ENCODE results near the gene RADIL. TPM values are rescaled to one million over a fixed set of nuclear protein-coding genes. Genes with fewer than 3 reads are reported as not detected.

RADIL gene
- total RNA-seq, 4 donors from 2014 or later = 23.2 to 31.0 (median 27.1) TPM

DNA sequence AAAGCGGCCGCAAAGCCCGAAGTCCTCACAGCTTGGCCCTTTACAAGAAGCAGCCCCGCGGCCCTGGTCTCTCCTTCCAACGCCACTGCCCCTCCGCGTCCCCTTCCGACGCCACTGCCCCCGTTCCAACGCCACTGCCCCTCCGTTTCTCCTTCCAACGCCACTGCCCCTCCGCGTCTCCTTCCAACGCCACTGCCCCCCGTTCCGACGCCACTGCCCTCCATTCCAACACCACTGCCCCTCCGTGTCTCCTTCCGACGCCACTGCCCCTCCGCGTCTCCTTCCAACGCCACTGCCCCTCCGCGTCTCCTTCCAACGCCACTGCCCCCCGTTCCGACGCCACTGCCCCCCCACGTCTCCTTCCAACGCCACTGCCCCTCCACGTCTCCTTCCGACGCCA is 75.0 kb downstream of the RADIL start:
- TF ChIP-seq CTCF (IDR thresholded peaks at IDR 0.05) = no peak
- TF ChIP-seq POLR2A (IDR thresholded peaks at IDR 0.05) = no peak
- no peak for TF ChIP-seq EP300 (IDR thresholded peaks at IDR 0.05)
- Histone ChIP-seq H3K4me3 (no peak overlapping the region), H3K36me3 (peaks cover 0 to 63% (median 0%) of the 10 kb centered on the region in 3 donors), H3K9me3 (no peaks in the 10 kb centered on the region), H3K27ac (peak overlapping the region in 3 of 4 donors; percentile 40 to 81 (median 67)), H3K4me1 (peaks cover 0 to 25% (median 2%) of the 10 kb centered on the region in 4 donors), H3K27me3 (no peaks in the 10 kb centered on the region)
- 71 to 72% methylated on average over 36 to 37 of the region's 37 CpGs for WGBS, 2 donors
- DNase-seq (ENCODE audit: low spot score in 2 of 2) = no peak

GRCh38 chr7:4808026-4808425 is 75.5 kb downstream of the RADIL start:
- H3K4me1 ChIP-seq = peaks cover 0 to 25% (median 2%) of the 10 kb centered on the region in 4 donors
- peaks cover 0 to 61% (median 0%) of the 10 kb centered on the region in 3 donors for H3K36me3 ChIP-seq
- 22 to 40% methylated on average over 5 of the region's 5 CpGs for WGBS, 2 donors
- no peak for TF ChIP-seq EP300 (IDR thresholded peaks at IDR 0.05)
- no peak for TF ChIP-seq CTCF (IDR thresholded peaks at IDR 0.05)
- no peak for TF ChIP-seq POLR2A (IDR thresholded peaks at IDR 0.05)
- no peak for DNase-seq (ENCODE audit: low spot score in 2 of 2)
- H3K4me3 ChIP-seq = no peak overlapping the region
- peak overlapping the region; percentile 10 to 81 (median 54) for H3K27ac ChIP-seq
- H3K27me3 ChIP-seq = no peaks in the 10 kb centered on the region
- H3K9me3 ChIP-seq = no peaks in the 10 kb centered on the region

GRCh38 chr7:4807598-4808016 is 75.9 kb downstream of the RADIL start:
- DNase-seq (ENCODE audit: low spot score in 2 of 2) = no peak
- H3K27me3 ChIP-seq = no peaks in the 10 kb centered on the region
- WGBS, 2 donors = 10 to 12% methylated on average over 5 of the region's 5 CpGs
- H3K36me3 ChIP-seq = peaks cover 0 to 57% (median 0%) of the 10 kb centered on the region in 3 donors
- peak overlapping the region; percentile 10 to 81 (median 50) for H3K27ac ChIP-seq
- H3K4me3 ChIP-seq = no peak overlapping the region
- H3K4me1 ChIP-seq = peaks cover 0 to 25% (median 2%) of the 10 kb centered on the region in 4 donors
- H3K9me3 ChIP-seq = no peaks in the 10 kb centered on the region
- TF ChIP-seq POLR2A (IDR thresholded peaks at IDR 0.05) (no peak), CTCF (IDR thresholded peaks at IDR 0.05) (no peak), EP300 (IDR thresholded peaks at IDR 0.05) (no peak)

- Histone ChIP-seq H3K4me3 (no peak overlapping the region), H3K27ac (peak overlapping the region in 3 of 4 donors; percentile 34 to 81 (median 67)), H3K4me1 (peaks cover 0 to 25% (median 2%) of the 10 kb centered on the region in 4 donors), H3K9me3 (no peaks in the 10 kb centered on the region), H3K36me3 (peaks cover 0 to 55% (median 0%) of the 10 kb centered on the region in 3 donors), H3K27me3 (no peaks in the 10 kb centered on the region)
- DNase-seq (ENCODE audit: low spot score in 2 of 2) = no peak
- TF ChIP-seq CTCF (IDR thresholded peaks at IDR 0.05) (no peak), EP300 (IDR thresholded peaks at IDR 0.05) (no peak), POLR2A (IDR thresholded peaks at IDR 0.05) (no peak)
- WGBS, 2 donors = 49 to 56% methylated on average over 17 of the region's 17 CpGs
Measured at GRCh38 chr7:4806983-4807597, 76.4 kb downstream of the RADIL start.

DNA sequence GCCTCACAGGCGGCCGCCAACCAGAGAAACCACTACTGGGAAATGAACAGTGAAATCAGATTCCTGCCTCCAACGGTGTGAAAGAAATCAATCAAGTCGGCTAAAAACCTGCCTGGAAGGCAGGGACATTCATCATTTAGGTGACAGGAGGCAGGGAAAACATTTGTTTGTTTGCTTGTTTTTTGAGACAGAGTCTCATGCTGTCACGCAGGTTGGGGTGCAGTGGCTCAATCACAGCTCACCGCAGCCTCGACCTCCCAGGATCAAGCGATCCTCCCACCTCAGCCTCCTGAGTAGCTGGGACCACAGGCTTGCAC is 77.6 kb downstream of the RADIL start:
- TF ChIP-seq POLR2A (IDR thresholded peaks at IDR 0.05) = no peak
- no peak for TF ChIP-seq EP300 (IDR thresholded peaks at IDR 0.05)
- TF ChIP-seq CTCF (IDR thresholded peaks at IDR 0.05) = no peak
- peaks cover 0 to 25% (median 2%) of the 10 kb centered on the region in 4 donors for H3K4me1 ChIP-seq
- H3K36me3 ChIP-seq = peaks cover 0 to 58% (median 0%) of the 10 kb centered on the region in 3 donors
- H3K4me3 ChIP-seq = no peak overlapping the region
- 81 to 82% methylated on average over 8 of the region's 8 CpGs for WGBS, 2 donors
- no peaks in the 10 kb centered on the region for H3K27me3 ChIP-seq
- H3K27ac ChIP-seq = no peak overlapping the region
- no peak for DNase-seq (ENCODE audit: low spot score in 2 of 2)
- no peaks in the 10 kb centered on the region for H3K9me3 ChIP-seq

All from tibial nerve (tissue), 4 donors.